SW 1271 (cell line): ENCODE results near the gene CBX1.
"Not testable (repeated sequence)": the region's sequence is repeated elsewhere in the genome, so short reads cannot be mapped to it uniquely, and the experiment has no call there.

Source experiments
- DNase-seq, 2 experiments: peaks; one replicate each; lab custom pipeline; 2025; lab: John Stamatoyannopoulos, UW

Gene CBX1

DNA sequence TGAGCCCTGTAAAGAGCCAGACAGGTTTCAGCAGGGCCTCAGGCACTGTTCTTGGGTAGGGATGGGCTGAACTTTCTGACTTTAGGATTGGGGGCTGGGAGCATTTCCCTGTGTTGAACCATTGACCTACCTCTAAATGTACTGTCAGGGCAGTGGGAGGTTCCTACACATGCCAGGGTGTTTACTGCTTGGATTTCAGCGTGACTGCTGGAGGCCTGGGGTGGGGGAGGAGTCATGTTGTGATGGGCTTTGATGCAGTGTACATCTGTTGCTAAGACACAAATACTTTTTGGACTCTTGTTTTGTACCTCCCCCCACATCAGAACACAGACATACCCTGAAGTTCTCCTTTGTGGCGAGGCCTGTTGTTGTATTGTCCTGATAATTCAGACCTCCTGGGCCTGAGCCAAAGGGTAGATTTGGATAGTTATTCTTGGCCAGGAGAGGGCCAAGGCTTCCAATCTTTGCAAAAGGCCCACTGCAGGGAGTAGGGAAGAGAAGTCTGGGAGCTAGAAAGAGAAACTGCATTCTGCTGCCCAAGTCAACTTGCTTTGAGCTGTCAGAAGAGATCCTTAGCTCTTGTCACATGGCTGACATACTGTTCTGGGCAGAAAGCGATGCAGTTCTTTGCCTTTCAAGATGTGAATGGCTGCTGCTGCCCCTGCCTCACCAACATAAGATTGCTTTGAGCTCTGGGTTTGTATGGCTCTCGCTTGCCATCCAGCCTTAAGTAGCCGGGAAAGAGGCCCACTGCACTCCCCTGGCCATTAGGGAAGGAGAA, 49.4 kb downstream of the CBX1 start:
- peak in 1 of 2 experiments; percentile 17 for DNase-seq

DNA sequence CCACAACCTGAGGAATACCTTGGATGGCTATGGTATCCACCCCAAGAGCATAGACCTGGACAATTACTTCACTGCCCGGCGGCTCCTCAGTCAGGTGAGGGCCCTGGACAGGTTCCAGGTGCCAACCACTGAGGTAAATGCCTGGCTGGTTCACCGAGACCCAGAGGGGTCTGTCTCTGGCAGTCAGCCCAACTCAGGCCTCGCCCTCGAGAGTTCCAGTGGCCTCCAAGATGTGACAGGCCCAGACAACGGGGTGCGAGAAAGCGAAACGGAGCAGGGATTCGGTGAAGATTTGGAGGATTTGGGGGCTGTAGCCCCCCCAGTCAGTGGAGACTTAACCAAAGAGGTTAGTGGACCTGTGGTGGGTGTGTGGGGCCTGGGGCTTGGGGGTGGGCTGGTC, 50.0 kb downstream of the CBX1 start:
- no peak for DNase-seq

DNA sequence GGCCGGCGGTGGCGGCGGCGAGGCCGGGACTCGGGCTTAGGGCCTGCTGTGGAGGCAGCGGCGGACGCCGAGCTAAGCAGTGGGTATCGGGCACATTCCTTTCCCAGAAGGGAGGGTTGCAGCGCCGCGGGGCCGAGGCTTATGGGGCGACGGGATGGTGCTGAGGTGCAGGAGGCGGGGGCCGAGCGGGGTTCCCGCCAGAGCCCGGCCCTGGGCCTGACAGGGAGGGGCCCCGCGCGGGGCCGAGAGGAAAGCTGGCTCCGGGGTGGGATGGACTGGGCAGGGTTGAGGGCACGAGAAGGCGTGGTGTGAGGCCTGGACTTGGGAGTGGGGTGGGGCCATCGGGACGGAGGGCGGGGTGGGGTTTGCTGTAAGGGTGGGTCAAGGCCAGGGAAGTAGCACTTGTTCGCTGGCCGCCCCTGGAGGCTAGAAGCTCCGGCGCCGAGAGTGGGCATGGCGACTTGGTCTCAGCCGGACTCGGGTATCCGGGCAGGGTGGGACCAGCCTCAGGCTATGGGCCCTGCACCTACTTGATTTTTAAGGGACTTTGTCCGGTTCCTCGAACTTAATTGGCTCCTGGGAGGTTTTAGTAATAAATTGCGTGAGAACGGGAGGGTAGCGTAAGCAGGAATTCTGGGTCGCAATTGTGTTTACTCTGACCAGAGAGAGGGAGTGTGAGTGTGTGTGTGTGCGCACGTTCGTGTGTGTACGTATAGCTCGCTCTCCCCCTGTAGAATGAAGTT, 52.7 kb downstream of the CBX1 start:
- peak; percentile 84 to 94 for DNase-seq

DNA sequence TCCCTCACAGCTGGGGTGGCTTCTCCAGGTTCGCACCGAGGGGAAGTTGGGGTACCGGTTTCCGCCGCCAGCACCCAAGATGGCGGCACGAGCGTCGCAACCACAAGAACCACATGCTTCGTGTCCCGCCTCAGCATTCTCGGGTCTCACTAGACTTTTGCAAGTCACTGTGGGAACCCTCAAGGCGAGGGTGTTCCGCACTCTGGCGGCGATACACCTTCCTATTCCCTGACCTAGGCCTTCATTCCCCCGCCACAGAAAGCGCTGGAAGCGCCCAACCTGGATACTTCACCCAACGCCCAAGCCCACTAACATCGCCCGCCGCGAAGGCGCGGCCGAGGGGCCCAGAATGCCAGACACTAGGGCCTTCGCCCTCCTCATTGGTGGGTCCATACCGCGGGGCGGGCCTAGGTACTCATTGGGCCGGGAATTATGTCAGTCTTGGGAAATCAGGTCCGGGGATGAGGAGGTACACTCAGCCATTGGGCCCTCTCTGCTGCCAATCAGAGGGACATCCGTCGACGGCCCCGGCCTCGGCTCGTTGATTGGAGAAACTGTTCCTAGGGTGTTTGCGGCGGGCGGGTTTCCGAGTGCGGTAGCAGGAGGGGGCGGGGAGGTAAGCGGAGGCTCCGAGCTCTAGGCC, 53.4 kb downstream of the CBX1 start, which contains the start of gene NFE2L1:
Gene NFE2L1 (plus strand): TSS at position 619 of the 643 bp plus-strand sequence. CDS start 2,760 bp downstream, outside the sequence.
- peak; percentile 99 for DNase-seq

DNA sequence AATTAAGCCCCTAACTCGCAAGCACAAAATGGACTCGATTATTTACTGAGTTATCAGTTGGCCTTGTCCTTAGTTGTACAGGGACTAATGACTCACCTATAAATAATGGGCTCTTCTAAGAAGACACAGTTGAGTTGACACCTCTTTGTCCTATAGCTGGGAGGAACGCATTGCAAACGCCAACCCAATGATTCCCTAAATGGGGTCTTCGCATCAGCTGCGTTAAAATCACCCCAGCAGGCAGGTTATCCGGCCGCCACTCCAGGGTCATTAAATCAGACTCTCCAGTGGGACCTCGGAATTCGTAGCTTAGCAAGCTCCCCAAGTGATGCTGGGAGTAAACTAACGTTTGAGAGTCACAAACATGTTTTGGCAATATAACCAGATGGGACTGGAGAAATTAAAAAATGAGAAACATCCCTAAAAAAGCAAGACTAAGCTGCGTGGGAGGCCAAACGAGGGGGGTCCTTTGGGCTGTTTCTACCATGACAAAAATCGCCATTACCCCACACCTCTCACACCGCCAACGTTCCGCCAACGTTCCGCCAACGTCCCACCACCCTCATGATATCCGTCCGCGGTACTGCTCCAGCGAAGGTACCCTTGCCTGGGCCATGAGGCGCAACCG, 54.1 kb downstream of the CBX1 start:
- no peak for DNase-seq

DNA sequence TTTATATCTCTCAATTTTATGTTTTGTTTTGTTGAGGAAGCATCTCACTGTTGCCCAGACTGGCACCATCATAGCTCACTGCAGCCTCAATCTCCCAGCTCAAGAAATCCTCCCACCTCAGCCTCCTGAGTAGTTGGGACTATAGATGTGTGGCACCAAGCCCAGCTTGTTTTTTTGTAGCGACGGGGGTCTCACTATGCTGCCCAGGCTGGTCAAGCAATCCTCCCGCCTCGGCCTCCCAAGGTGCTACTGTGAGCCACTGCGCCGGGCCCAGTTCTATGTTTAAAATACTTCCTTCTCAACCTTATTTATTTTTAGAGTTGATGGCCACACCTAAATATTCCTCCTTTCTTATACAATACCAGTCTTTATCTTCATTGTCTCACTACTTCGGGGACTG, 55.0 kb downstream of the CBX1 start:
- no peak for DNase-seq

DNA sequence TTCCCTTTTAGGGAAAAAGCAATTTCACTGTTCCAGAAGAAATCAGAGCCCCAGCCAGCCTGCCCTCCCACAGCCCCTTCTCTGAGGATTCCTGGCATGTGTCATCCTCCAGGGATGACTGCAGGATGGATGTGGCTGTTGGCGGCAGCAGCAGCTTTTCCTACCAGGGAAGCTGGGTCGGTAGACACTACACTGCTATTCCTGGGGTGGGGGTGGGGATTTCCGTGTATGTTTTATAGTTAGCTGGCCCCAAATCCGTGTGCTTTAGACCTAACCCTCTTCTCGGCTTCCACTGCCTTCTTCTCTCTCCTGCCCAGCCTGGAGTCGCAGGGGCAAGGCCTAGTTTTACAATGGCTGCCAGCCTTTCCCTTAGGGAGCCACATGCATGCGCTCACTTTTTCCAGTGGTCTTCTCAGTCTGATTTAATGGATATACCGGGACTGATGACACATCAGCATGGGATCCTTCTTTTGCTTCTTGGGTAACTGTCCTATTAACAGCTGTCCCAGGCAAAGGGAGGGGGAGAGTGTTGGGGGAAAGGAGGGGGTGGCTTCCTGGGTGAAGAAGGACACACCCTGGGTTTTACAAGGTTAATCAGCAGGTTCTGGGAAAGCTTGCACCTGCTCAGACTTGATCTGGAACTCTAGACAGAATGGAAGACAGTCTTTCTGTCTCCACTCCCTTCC, 55.8 kb downstream of the CBX1 start:
- DNase-seq: no peak

DNA sequence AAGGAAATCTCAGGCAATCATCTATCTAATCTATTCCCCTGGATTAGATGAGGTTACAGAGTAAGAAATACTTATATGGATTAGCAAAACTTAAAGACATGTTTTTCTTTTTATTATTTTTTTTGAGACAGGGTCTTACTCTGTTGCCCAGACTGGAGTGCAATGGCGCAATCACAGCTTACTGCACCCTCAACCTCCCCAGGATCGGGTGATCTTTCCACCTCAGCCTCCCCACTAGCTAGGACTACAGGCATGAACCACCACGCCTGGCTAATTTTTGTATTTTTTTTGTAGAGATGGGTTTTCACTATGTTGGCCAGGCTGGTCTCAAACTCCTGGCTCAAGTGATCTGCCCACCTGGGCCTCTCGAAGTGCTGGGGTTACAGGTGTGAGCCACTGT, 56.4 kb downstream of the CBX1 start:
- DNase-seq: no peak

DNA sequence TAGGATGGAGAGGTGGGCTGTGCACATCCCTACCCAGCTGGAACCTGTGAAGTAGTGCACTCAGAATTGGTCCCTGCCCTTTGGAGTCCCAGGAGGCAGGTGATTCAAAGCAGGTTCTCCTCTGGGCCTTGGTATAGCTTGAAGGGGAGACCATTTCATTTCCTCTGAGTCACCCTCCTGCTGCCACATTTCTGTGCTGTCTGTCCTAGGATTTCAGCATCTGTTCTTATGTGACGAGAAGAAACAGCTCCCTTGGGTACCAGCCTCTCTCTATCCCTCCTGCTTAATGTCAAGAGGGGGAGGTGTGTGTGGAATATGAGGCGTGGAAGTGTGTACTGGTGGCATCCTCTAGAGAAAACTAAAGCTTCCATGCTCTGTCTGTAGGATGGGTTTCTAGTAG, 58.1 kb downstream of the CBX1 start:
- no peak for DNase-seq

DNA sequence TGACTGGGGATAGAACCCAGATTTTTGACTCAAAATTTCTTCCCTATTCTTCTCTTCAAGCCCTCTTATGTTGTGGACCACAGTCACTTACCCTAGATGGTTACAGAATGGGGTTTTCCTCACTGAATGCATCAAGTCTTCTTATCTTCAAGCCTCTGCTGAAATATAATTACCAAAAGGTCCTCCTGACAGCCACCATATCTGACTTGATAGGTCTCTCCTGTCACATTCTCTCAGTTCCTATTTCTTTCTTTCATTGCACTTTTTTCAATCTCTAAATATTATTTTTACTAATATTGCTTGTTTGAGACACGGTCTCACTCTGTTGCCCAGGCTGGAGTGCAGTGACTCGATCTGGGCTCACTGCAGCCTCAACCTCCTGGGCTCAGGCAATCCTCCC, 62.6 kb downstream of the CBX1 start:
- no peak for DNase-seq

DNA sequence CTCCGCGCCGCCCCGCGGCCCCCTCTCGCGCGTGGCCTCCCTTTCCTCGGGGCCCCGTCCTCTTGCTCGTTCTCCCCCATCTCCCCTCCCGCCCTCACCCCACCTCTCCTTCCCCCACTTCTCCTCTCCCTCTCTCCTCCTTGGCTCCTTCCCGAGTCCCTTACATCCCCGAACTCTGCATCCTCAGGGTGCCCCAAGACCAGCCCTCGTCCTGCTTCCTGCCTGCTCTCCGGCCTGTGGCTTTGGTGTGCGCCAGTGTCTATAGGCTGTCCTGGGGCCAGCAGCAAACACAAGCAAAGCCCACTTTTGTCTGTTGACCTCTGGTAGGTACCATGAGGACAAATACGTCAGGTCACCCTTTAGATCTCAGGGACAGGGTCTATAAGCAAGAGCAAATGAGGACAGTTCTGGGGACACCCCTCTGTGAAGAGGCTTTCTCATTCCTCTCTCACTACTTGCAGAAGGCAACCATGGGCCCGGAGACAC, 63.4 kb downstream of the CBX1 start:
- DNase-seq: no peak

DNA sequence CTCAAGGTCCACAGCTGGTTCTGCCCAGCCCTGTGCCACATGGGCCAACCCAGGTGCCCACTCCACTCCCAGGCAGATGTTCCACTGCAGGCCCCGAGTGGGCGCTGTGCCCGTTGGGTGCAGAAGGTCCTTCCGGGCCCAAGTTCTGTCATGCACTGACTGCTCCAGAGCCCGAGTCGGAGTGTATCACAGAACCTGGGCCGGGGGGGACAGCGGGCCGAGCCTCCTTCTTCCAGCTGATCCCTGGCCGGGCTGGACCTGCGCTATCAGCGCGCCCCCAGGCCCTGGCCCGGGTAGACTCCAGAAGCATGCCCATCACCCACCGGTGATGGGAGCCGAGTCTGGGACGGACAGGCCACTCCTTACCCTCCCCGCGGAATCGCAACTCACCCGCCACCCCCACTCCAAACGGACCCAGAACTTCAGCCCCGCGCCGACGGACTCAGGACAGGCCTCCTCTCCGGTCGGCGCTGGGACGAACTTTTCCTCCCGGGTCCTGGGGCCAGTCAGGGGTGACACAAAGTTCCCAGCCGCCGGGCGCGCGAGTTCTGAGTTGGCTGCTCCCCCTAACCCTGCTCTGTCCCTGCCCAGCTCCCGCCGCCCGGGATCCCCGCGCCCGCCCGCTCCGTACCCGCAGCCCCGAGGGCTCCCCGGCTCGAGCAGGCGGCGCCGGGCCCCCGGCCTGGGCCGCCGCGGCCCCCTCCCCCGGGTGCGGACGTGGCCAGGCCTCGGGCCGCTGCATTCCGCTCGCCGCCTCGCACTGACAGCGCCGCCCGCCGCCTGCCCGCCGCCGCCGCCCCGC, 64.0 kb downstream of the CBX1 start, which contains the start of gene COPZ2:
Gene COPZ2 (minus strand): TSS at position 762 of the 802 bp plus-strand sequence. CDS start 20 bp downstream, at position 742.
- no peak for DNase-seq

DNA sequence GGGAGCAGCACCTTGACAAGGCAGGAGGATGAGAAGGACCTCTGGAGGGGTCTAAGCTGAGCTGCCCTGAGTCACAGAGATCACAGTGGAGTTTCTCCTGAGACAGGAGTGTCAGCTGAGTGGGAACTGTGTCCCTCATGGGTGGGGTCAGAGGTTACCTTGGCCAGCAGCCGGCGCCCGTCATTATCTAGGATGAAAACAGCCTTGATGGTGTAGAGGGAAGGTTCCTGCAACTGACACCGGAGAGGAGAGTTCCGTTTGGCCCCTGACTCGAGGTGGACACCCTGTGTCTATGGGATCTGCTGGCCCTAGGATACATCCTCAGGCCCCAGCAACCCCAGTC, 64.6 kb downstream of the CBX1 start:
- DNase-seq: no peak

DNA sequence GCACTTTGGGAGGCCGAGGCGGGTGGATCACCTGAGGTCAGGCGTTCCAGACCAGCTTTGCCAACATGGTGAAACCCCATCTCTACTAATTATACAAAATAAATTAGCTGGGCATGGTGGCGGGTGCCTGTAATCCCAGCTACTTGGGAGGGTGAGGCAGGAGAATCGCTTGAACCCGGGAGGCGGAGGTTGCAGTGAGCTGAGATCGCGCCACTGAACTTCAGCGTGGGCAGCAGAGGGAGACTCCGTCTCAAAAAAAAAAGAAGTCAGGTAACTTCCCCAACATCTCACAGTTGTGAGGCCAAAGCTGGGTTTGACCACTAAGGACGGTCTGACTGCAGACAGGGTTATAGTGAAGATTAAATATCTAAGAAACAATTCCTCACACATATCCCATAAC, 66.5 kb downstream of the CBX1 start:
- DNase-seq: not testable (repeated sequence)

DNA sequence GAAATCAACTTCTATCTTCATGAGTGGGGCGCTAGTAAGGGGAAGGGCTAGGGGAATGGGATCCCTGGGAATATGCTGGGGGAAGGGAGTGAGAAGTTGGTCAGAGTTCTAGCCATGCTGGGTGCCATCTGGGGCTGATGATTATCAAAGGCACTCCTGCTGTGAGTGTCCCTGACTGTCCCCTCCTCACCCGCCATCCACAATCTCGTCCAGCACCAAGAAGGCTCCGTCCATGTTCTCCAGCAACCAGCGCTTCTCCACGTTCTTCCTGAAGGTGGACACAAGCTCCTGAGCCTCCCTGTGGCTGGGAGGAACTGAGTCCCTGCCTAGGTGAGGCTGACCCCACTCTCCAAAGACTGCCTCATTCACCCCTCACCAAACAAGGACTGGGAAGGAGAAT, 69.3 kb downstream of the CBX1 start:
- no peak for DNase-seq

DNA sequence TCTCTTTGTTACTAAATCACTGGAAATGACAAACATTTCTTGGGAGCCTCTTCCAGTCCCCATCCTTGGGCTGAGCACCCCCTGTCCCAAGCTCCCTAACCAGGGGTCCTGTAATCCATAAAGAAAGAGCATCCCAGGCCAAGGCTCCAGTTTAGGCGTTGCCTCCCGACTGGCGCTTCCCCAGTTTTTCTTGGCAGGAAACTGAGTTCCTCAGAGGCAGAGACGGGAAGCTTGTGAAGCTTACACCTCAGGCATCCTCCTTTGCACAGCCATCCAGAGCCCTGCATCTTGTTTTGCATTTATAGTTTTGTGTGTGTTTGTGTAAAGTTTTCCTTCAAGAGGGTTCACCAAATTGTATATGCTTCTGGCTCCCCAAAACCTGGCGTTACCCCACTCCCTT, 70.7 kb downstream of the CBX1 start:
- no peak for DNase-seq

DNA sequence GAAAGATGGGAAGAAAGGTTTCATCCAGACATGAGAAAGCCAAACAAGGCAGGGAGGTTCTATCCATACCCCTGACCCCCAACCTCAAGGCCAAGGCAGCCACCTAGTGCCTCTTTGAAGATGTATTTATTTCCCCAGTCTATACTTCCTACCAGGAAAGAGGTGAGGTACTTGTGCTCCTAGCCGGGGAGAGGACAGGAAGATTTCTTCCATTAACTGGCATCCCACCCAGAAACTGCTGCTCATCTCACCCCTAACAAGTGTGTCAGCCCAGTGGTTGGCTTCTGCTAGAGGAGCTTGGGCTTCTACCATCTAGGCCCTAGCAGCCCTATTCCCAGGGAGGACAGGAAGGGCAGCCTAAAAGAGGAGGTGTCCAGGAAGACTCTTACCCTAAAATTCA, 72.5 kb downstream of the CBX1 start:
- DNase-seq: no peak

DNA sequence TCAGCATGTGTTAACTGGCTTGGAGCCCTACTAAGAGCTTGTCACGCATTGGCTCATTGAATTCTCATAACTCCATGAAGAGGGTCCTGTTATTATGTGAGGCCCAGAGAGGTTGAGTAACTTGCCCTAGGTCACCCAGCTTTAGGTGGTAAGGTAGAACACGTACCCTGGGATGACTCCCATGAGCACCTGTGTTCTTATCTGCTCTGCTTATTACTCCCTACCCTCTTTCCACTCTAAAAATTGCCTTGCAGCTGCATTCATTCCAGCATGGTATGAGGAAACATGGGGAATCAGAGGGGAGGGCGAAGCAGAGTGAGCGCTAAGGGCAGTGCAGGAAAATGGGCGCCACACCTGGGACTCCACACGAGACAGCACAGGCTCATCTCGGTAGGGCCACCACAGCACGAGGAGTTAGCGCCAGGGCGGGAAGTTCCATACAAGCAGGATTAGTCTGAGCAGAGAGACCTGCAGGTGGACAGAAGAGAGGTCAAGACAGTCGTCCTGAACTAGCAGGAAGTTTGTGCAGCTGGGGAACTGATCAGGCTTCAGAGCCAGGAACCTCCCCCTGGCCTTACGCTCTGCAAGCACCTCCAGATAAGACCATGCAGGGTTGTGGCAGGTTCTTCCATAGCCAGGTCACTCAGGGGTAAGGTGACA, 73.8 kb downstream of the CBX1 start:
- no peak for DNase-seq

DNA sequence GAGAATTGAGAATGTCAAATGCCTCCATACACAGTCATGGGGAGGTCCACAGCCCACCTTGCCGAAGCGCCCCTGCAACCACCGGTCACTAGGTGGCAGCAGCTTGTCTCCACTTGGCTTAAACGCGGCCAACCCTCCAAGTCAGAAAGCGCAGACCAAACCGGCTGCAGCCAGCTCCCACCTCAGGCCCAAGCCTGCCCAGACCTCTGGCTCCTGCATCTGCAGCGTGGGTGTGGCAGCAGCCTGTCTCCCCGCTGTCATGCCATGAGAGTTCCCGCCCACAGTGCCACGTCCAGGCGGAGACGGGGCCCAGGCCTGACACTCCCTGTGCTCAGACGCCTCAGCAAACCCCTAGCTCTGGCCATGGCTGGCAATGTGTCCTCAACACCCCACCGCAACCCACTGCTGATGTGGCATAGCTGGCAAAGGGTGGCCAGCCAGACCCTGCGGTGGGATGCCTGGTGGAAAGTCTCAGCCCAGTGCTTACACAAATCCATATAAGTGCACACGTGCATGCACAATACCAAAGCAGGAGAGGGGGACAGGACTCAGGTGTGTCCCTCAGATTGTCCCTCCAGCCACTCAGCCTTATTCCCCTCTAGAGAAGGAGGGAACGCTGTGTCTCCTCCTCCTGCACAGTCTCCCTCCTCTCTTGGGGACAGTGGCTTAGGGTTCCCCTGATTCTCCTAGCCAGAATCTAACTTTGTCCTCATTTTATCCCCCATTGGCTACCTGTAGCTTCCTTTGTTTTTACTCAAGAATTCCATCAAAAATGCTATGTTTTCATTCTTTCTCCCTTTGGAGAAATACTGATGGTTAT, 74.6 kb downstream of the CBX1 start:
- DNase-seq: peak in 1 of 2 experiments; percentile 71
